ENCODE results near the gene CLK2.

CLK2 gene

GRCh38 chr1:155309423-155310021 lies 36.2 kb upstream of the CLK2 start:
- H3K9me3 ChIP-seq (ENCODE audit: control insufficient read depth in 1 of 2, low read length in 2 of 2) = no peaks in the 10 kb centered on the region

GRCh38 chr1:155308493-155309422 lies 35.5 kb upstream of the CLK2 start, which contains the start of gene FDPS:
FDPS (plus strand) TSS chr1:155308866; CDS start chr1:155309790, 924 bp downstream.
- Histone ChIP-seq H3K9me3 (ENCODE audit: control insufficient read depth in 1 of 2, low read length in 2 of 2) (no peaks in the 10 kb centered on the region), H3K27ac (ENCODE audit: low read depth, low read length) (peak within 1 kb of the TSS; percentile 85), H3K4me1 (ENCODE audit: control insufficient read depth in 1 of 2, insufficient read depth in 2 of 2, low read length in 2 of 2) (peaks cover 20 to 27% of the 10 kb centered on the region in 2 donors), H3K9ac (ENCODE audit: low read depth in 1 of 2, low read length in 2 of 2) (peak within 1 kb of the TSS; percentile 86 to 94), H3K27me3 (ENCODE audit: control insufficient read depth in 1 of 2, insufficient read depth in 2 of 2, low read length in 2 of 2) (no peaks in the 10 kb centered on the region), H3K4me3 (ENCODE audit: low read depth in 1 of 2, low read length in 2 of 2) (peak within 1 kb of the TSS; percentile 95), H3K36me3 (ENCODE audit: control insufficient read depth in 1 of 2, insufficient read depth in 2 of 2, low read length in 2 of 2) (peaks cover 5 to 23% of the 10 kb centered on the region in 2 donors)

More at GRCh38 chr1:155309423-155310021, 36.2 kb upstream of the CLK2 start:
- Histone ChIP-seq H3K4me3 (ENCODE audit: low read depth in 1 of 2, low read length in 2 of 2) (peak overlapping the region; percentile 95), H3K9ac (ENCODE audit: low read depth in 1 of 2, low read length in 2 of 2) (peak overlapping the region; percentile 86 to 94), H3K27ac (ENCODE audit: low read depth, low read length) (peak overlapping the region; percentile 85), H3K27me3 (ENCODE audit: control insufficient read depth in 1 of 2, insufficient read depth in 2 of 2, low read length in 2 of 2) (no peaks in the 10 kb centered on the region), H3K4me1 (ENCODE audit: control insufficient read depth in 1 of 2, insufficient read depth in 2 of 2, low read length in 2 of 2) (peaks cover 18 to 27% of the 10 kb centered on the region in 2 donors), H3K36me3 (ENCODE audit: control insufficient read depth in 1 of 2, insufficient read depth in 2 of 2, low read length in 2 of 2) (peaks cover 5 to 27% of the 10 kb centered on the region in 2 donors)

GRCh38 chr1:155307247-155307740 lies 34.0 kb upstream of the CLK2 start:
- H3K4me3 ChIP-seq (ENCODE audit: low read depth in 1 of 2, low read length in 2 of 2) = no peak overlapping the region
- no peaks in the 10 kb centered on the region for H3K27me3 ChIP-seq (ENCODE audit: control insufficient read depth in 1 of 2, insufficient read depth in 2 of 2, low read length in 2 of 2)
- peaks cover 3 to 11% of the 10 kb centered on the region in 2 donors for H3K36me3 ChIP-seq (ENCODE audit: control insufficient read depth in 1 of 2, insufficient read depth in 2 of 2, low read length in 2 of 2)
- H3K27ac ChIP-seq (ENCODE audit: low read depth, low read length) = no peak overlapping the region
- no peak overlapping the region for H3K9ac ChIP-seq (ENCODE audit: low read depth in 1 of 2, low read length in 2 of 2)
- peaks cover 20 to 27% of the 10 kb centered on the region in 2 donors for H3K4me1 ChIP-seq (ENCODE audit: control insufficient read depth in 1 of 2, insufficient read depth in 2 of 2, low read length in 2 of 2)
- no peaks in the 10 kb centered on the region for H3K9me3 ChIP-seq (ENCODE audit: control insufficient read depth in 1 of 2, low read length in 2 of 2)

GRCh38 chr1:155305881-155306391 lies 32.6 kb upstream of the CLK2 start:
- Histone ChIP-seq H3K27me3 (ENCODE audit: control insufficient read depth in 1 of 2, insufficient read depth in 2 of 2, low read length in 2 of 2) (no peaks in the 10 kb centered on the region), H3K36me3 (ENCODE audit: control insufficient read depth in 1 of 2, insufficient read depth in 2 of 2, low read length in 2 of 2) (peaks cover 0 to 4% of the 10 kb centered on the region in 2 donors), H3K4me3 (ENCODE audit: low read depth in 1 of 2, low read length in 2 of 2) (no peak overlapping the region), H3K9ac (ENCODE audit: low read depth in 1 of 2, low read length in 2 of 2) (no peak overlapping the region), H3K27ac (ENCODE audit: low read depth, low read length) (no peak overlapping the region), H3K4me1 (ENCODE audit: control insufficient read depth in 1 of 2, insufficient read depth in 2 of 2, low read length in 2 of 2) (peaks cover 26 to 27% of the 10 kb centered on the region in 2 donors), H3K9me3 (ENCODE audit: control insufficient read depth in 1 of 2, low read length in 2 of 2) (no peaks in the 10 kb centered on the region)

- H3K27ac ChIP-seq (ENCODE audit: low read depth, low read length) = no peak overlapping the region
- peak overlapping the region in 1 of 2 donors; percentile 40 for H3K4me3 ChIP-seq (ENCODE audit: low read depth in 1 of 2, low read length in 2 of 2)
- H3K36me3 ChIP-seq (ENCODE audit: control insufficient read depth in 1 of 2, insufficient read depth in 2 of 2, low read length in 2 of 2) = no peaks in the 10 kb centered on the region
- H3K9ac ChIP-seq (ENCODE audit: low read depth in 1 of 2, low read length in 2 of 2) = no peak overlapping the region
- peaks cover 25 to 26% of the 10 kb centered on the region in 2 donors for H3K4me1 ChIP-seq (ENCODE audit: control insufficient read depth in 1 of 2, insufficient read depth in 2 of 2, low read length in 2 of 2)
- H3K27me3 ChIP-seq (ENCODE audit: control insufficient read depth in 1 of 2, insufficient read depth in 2 of 2, low read length in 2 of 2) = no peaks in the 10 kb centered on the region
- no peaks in the 10 kb centered on the region for H3K9me3 ChIP-seq (ENCODE audit: control insufficient read depth in 1 of 2, low read length in 2 of 2)
Measured at GRCh38 chr1:155304558-155305063, 31.3 kb upstream of the CLK2 start.

- Histone ChIP-seq H3K4me3 (ENCODE audit: low read depth in 1 of 2, low read length in 2 of 2) (peak within 1 kb of the TSS in 1 of 2 donors; percentile 15), H3K4me1 (ENCODE audit: control insufficient read depth in 1 of 2, insufficient read depth in 2 of 2, low read length in 2 of 2) (peaks cover 22 to 23% of the 10 kb centered on the region in 2 donors), H3K27ac (ENCODE audit: low read depth, low read length) (no peak within 1 kb of the TSS), H3K9me3 (ENCODE audit: control insufficient read depth in 1 of 2, low read length in 2 of 2) (no peaks in the 10 kb centered on the region), H3K9ac (ENCODE audit: low read depth in 1 of 2, low read length in 2 of 2) (peak within 1 kb of the TSS in 1 of 2 donors; percentile 40), H3K27me3 (ENCODE audit: control insufficient read depth in 1 of 2, insufficient read depth in 2 of 2, low read length in 2 of 2) (no peaks in the 10 kb centered on the region), H3K36me3 (ENCODE audit: control insufficient read depth in 1 of 2, insufficient read depth in 2 of 2, low read length in 2 of 2) (no peaks in the 10 kb centered on the region)
Measured at GRCh38 chr1:155301342-155301841, 28.1 kb upstream of the CLK2 start, which contains the start of gene PKLR. PKLR (minus strand) TSS chr1:155301438; CDS start chr1:155301395, 43 bp downstream.

- peak overlapping the region in 1 of 2 donors; percentile 40 for H3K9ac ChIP-seq (ENCODE audit: low read depth in 1 of 2, low read length in 2 of 2)
- peak overlapping the region in 1 of 2 donors; percentile 15 for H3K4me3 ChIP-seq (ENCODE audit: low read depth in 1 of 2, low read length in 2 of 2)
- no peaks in the 10 kb centered on the region for H3K9me3 ChIP-seq (ENCODE audit: control insufficient read depth in 1 of 2, low read length in 2 of 2)
- peaks cover 22 to 23% of the 10 kb centered on the region in 2 donors for H3K4me1 ChIP-seq (ENCODE audit: control insufficient read depth in 1 of 2, insufficient read depth in 2 of 2, low read length in 2 of 2)
- H3K36me3 ChIP-seq (ENCODE audit: control insufficient read depth in 1 of 2, insufficient read depth in 2 of 2, low read length in 2 of 2) = no peaks in the 10 kb centered on the region
- H3K27ac ChIP-seq (ENCODE audit: low read depth, low read length) = no peak overlapping the region
- H3K27me3 ChIP-seq (ENCODE audit: control insufficient read depth in 1 of 2, insufficient read depth in 2 of 2, low read length in 2 of 2) = peaks cover 0 to 5% of the 10 kb centered on the region in 2 donors
Measured at GRCh38 chr1:155300553-155301329, 27.4 kb upstream of the CLK2 start.

GRCh38 chr1:155300024-155300423 lies 26.7 kb upstream of the CLK2 start:
- no peaks in the 10 kb centered on the region for H3K9me3 ChIP-seq (ENCODE audit: control insufficient read depth in 1 of 2, low read length in 2 of 2)
- peaks cover 0 to 3% of the 10 kb centered on the region in 2 donors for H3K36me3 ChIP-seq (ENCODE audit: control insufficient read depth in 1 of 2, insufficient read depth in 2 of 2, low read length in 2 of 2)
- H3K27me3 ChIP-seq (ENCODE audit: control insufficient read depth in 1 of 2, insufficient read depth in 2 of 2, low read length in 2 of 2) = peaks cover 0 to 7% of the 10 kb centered on the region in 2 donors
- no peak overlapping the region for H3K27ac ChIP-seq (ENCODE audit: low read depth, low read length)
- H3K4me1 ChIP-seq (ENCODE audit: control insufficient read depth in 1 of 2, insufficient read depth in 2 of 2, low read length in 2 of 2) = peaks cover 21 to 23% of the 10 kb centered on the region in 2 donors
- peak overlapping the region in 1 of 2 donors; percentile 18 for H3K9ac ChIP-seq (ENCODE audit: low read depth in 1 of 2, low read length in 2 of 2)
- H3K4me3 ChIP-seq (ENCODE audit: low read depth in 1 of 2, low read length in 2 of 2) = no peak overlapping the region

GRCh38 chr1:155297384-155297783 lies 24.1 kb upstream of the CLK2 start:
- peaks cover 17% of the 10 kb centered on the region in 2 donors for H3K4me1 ChIP-seq (ENCODE audit: control insufficient read depth in 1 of 2, insufficient read depth in 2 of 2, low read length in 2 of 2)
- H3K27ac ChIP-seq (ENCODE audit: low read depth, low read length) = no peak overlapping the region
- peaks cover 0 to 3% of the 10 kb centered on the region in 2 donors for H3K36me3 ChIP-seq (ENCODE audit: control insufficient read depth in 1 of 2, insufficient read depth in 2 of 2, low read length in 2 of 2)
- H3K9me3 ChIP-seq (ENCODE audit: control insufficient read depth in 1 of 2, low read length in 2 of 2) = no peaks in the 10 kb centered on the region
- H3K9ac ChIP-seq (ENCODE audit: low read depth in 1 of 2, low read length in 2 of 2) = no peak overlapping the region
- H3K4me3 ChIP-seq (ENCODE audit: low read depth in 1 of 2, low read length in 2 of 2) = no peak overlapping the region
- H3K27me3 ChIP-seq (ENCODE audit: control insufficient read depth in 1 of 2, insufficient read depth in 2 of 2, low read length in 2 of 2) = peaks cover 0 to 7% of the 10 kb centered on the region in 2 donors

Data from duodenal mucosa (tissue), 2 donors.